NCI-H146 treated with DMSO at 0.1 percent for 48 hours (cell line): ENCODE data around the gene UCHL1.
"Not testable (repeated sequence)": the region's sequence is repeated elsewhere in the genome, so short reads cannot be mapped to it uniquely, and the experiment has no call there.

Experiments used
- DNase-seq: peaks from one replicate; lab custom pipeline; 2025; ENCODE audit not compliant: unreplicated experiment; lab: John Stamatoyannopoulos, UW

Gene UCHL1

DNA sequence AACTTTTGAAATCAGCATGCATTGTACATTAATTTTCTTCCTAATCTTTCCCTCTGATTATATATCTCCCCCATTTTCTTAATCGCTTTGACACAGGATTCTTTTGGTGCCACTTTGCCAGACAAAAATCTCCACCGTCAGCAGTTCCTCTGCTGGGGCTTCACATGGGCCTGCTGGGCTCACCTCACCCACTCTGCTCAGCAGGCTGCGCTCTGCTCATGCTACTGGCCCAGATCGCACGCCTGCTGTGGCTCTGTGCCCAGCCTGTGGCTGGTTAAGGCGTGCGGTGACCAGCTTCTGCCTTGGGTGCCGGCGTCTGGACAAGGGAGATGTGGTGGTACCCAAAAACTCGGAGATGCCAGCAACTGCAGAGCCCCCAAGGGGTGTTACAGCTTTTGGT, 31.1 kb downstream of the UCHL1 start:
- no peak for DNase-seq

DNA sequence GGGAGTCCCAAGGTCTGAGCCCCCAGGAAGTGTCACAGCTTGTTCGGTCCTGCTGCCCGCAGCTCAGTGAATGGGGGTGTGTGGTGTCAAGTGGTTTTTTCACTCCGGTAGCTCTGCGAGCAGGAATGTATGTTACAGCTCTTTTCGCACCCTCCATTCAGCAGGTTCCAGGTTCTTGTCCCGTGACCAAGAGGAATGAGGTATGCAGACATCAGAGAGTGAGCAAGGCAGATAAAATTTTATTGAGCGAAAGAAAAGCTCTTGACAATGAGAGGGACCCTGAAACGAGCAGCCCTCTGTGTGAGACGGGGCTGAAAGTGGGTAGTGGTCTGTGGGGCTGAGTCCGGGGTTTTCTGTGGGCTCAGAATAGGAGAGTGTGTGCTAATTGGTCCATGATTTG, 31.5 kb downstream of the UCHL1 start:
- no peak for DNase-seq

- DNase-seq: no peak
These were observed 33.8 kb downstream of the UCHL1 start for GRCh38 chr4:41290479-41290878.

GRCh38 chr4:41294445-41295062, 37.8 kb downstream of the UCHL1 start:
- no peak for DNase-seq

DNA sequence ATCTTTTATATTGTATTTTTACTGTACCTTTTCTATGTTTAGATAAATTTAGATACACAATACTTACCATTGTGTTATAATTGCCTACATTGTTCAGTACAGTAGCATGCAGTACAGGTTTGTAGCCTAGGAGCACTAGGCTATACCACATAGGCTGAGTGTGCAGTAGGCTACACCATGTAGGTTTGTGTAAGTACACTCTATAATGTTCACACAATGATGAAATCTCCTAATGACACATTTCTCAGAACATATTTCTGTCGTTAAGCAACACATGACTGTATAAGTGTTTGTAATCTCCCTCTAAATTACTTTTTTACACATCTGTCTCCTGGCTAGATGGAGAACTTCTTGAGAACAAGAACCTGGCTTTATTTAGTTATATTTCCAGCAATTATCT, 40.3 kb downstream of the UCHL1 start:
- no peak for DNase-seq

- no peak for DNase-seq
These were observed 41.1 kb downstream of the UCHL1 start for GRCh38 chr4:41297832-41298231.

GRCh38 chr4:41299486-41299885, 42.8 kb downstream of the UCHL1 start:
- DNase-seq: no peak

DNA sequence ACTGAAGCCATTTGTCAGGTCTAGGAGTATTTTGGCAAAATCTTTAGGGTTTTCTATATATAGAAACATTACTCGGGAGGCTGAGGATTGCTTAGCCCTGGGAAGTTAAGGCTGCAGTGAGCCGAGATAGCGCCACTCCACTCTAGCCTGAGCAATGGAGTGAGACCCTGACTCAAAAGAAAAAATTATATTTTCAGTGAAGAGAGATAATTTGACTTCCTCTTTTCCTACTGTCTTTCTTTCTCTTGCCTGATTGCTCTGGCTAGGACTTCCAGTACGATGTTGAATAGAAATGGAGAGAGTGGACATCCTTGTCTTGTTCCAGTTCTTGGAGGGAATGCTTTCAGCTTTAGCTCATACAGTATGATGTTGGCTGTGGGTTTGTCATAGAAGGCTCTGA, 44.4 kb downstream of the UCHL1 start:
- no peak for DNase-seq

GRCh38 chr4:41303372-41304118, 46.8 kb downstream of the UCHL1 start:
- DNase-seq: no peak

DNA sequence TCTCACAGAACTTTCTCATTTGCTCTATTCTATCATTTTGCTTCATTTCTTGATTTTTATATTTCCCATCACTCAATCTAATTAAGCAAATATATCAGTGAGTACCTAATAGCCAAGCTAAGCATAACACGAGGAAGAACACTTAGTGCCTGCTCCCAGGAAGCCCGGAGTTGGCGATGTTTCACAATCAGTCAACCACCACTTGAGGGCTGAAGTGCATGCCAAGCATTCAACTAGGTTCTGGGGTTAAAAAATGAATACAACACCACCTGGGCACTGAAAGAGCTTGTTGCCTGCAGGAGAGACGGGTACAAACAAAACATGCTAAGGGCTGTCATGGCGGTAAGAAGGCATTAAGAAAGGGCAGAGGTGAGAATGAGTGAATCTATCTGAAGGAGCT, 47.5 kb downstream of the UCHL1 start:
- DNase-seq: no peak

DNA sequence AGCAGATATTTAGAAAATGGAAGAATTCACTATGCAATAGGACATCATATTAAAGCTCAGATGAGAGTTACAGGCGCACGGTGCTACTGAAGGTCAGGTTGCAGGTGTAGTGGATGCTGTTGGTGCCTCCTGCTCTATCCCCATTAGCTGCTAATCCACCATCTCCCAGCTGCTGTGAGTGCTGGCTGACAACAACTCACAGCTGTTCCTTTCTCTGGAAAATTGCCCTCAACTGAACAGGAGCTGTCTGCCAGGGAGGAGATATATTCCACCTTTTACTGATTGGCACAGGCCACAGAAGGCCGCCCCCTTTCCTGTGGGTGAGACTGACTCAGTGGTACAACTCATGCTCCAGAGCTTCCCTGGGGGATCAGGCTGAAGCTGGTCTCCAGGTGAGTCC, 48.7 kb downstream of the UCHL1 start:
- no peak for DNase-seq

DNA sequence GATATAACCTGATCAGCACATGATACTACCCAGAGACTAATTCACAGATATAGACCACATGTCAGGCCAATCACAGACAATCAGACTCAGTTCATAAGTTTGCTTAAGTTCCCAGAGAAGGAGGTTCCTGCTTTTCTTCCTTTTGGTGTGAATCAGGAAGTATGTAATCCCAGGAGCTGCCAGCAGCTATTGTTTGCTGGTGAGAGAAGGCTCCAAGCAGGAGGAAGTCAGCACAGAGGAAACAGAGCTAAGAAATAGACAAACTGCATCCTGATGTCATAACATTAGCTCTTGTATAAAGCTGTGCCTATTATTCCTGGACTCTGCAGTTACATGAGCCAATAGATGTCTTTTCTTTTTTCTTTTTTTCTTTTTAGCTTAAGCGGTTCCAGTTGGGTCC, 50.9 kb downstream of the UCHL1 start:
- no peak for DNase-seq

GRCh38 chr4:41308398-41308797, 51.7 kb downstream of the UCHL1 start:
- no peak for DNase-seq

DNA sequence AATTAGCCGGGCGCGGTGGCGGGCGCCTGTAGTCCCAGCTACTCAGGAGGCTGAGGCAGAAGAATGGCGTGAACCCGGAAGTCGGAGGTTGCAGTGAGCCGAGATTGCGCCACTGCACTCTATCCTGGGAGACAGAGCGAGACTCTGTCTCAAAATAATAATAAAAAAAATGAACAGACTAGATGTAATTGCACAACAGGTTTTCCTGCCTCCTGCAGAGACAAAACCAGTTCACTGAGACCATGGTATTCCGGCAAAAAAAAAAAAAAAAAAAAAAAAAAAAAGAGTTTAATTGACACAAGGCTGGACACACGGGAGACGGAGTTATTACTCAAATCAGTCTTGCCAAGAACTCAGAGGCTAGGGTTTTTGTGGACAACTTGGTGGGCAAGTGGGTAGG, 58.7 kb downstream of the UCHL1 start:
- not testable (repeated sequence) for DNase-seq

DNA sequence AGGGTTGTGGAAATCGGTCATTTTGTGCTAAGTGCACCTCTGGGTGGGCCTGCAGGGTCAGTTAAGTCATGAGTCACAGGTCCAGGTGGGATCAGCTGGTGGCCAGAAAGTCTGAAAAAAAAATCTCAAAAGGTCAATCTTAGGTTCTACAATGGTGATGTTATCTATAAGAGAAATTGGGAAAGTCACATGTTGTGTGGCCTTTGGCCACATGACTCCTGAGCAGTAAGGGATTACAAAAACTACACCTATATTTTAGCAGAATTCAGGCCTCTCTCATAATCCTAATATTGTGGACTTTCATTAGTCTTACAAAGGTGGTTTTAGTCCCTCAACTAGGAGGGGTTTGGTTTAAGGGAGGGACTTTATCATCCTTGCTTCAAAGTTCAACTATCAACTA, 59.1 kb downstream of the UCHL1 start:
- DNase-seq: no peak
